Vagina (tissue), 2 donors: ENCODE results near the gene CAAP1.

Experiments used
- CTCF ChIP-seq, 3 experiments: fragments of 450-650 bp in 2 of 3; fragments of 200-600 bp in 1 of 3; sonication (generic) in 1 of 3; IDR thresholded peaks; one replicate each; pipeline ENCODE4 v1.5.1; 2017 to 2019; ENCODE audit warnings: antibody characterized with exemption in 3 of 3, mild to moderate bottlenecking in 2 of 3, moderate library complexity in 2 of 3
- POLR2AphosphoS5 ChIP-seq, 2 donors: sonication (generic); formaldehyde crosslinking; IDR thresholded peaks; one replicate each; pipeline ENCODE4 v1.9.0; 2017; ENCODE audit warnings: antibody characterized with exemption in 2 of 2, mild to moderate bottlenecking in 2 of 2, low read depth in 1 of 2; ENCODE audit not compliant: insufficient read depth in 1 of 2

- no peak for TF ChIP-seq CTCF (IDR thresholded peaks at IDR 0.05)
- TF ChIP-seq POLR2AphosphoS5 (IDR thresholded peaks at IDR 0.05; ENCODE audit: insufficient read depth in 1 of 2, low read depth in 1 of 2): no peak
These were observed 58.8 kb downstream of the CAAP1 start for GRCh38 chr9:26833792-26834191.
